Ovary (tissue), 3 donors: Measurements from ENCODE around the gene C8A.

Experiments used
- CTCF ChIP-seq, 3 donors: fragments of 450-650 bp in 2 of 3; fragments of 200-600 bp in 1 of 3; IDR thresholded peaks; one replicate each; pipeline versions ENCODE4 v1.5.1 to v1.8.0; 2016 to 2022; ENCODE audit warnings: antibody characterized with exemption in 3 of 3, mild to moderate bottlenecking in 1 of 3
- POLR2A ChIP-seq: fragments of 450-650 bp; IDR thresholded peaks from one replicate; pipeline ENCODE4 v1.6.1; 2017; ENCODE audit warnings: antibody characterized with exemption, mild to moderate bottlenecking, moderate library complexity
- donor health status: DM: no; HTN: no; CAD: no.

DNA sequence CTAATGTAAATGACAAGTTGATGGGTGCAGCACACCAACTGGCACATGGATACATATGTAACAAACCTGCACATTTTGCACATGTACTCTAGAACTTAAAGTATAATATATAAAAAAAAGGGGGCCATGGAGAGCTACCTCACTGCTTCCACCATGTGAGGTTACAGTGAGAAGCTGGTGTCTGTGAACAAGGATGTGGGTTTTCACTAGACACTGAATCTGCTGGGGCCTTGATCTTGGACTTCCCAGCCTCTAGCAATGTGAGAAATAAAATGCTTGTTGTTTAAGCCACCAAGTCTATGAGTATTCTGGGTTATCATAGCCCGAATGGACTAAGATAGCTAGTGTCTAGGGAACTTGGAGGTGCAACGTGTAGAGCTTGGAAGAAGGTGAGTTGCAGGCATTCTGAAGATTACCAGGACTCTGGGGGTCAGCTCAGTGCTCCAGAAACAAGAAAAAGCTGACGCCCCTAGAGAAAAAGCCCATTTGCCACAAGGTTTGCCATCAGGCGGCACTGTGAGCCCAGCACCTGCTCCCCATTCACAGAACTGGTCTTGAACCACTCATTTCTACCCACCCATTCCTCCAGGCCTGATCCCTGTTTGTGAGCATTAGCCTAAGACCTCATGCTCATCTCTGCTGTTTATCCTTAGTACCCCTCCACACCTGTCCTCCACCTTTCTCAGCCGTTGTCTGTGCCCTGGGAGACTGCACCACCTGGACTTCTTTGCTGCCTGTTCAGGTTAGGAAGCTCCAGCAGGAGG, 20.3 kb upstream of the C8A start:
- TF ChIP-seq POLR2A (no peak), CTCF (IDR thresholded peaks at IDR 0.05) (no peak)
